WTC11 (cell line): Measurements from ENCODE around the gene RUNX2. TPM values are rescaled to one million over a fixed set of nuclear protein-coding genes. Genes with fewer than 3 reads are reported as not detected.

Source experiments
- ATAC-seq: fragments of 200-7000 bp; cut with Tn5 transposase; 2 replicates; pipeline ENCODE4 v1.10.0; 2021; ENCODE audit warnings: mild to moderate bottlenecking, moderate library complexity
- CTCF ChIA-PET: fragments of 300-600 bp; sonication (Branson Sonifier 250); formaldehyde crosslinking; loops from one replicate; lab custom pipeline; 2021; ENCODE audit warnings: antibody characterized with exemption; lab: Charles Lee
- POLR2A ChIA-PET: fragments of 350-600 bp; sonication (Branson Sonifier 250); formaldehyde crosslinking; loops from one replicate; lab custom pipeline; 2021; ENCODE audit warnings: antibody characterized with exemption; lab: Charles Lee
- DNase-seq: peaks from one replicate; pipeline ENCODE4 v3.0.0; 2021; ENCODE audit warnings: low spot score
- H3K27ac Mint-ChIP-seq: 2 replicates; pipeline ENCODE4 v1.8.0; 2021; ENCODE audit warnings: mixed read lengths
- H3K27me3 Mint-ChIP-seq: 2 replicates; pipeline ENCODE4 v1.8.0; 2021; ENCODE audit warnings: low read depth, mild to moderate bottlenecking, moderate library complexity, mixed read lengths
- H3K36me3 Mint-ChIP-seq: 2 replicates; pipeline ENCODE4 v1.8.0; 2021; ENCODE audit warnings: mixed read lengths
- H3K4me1 Mint-ChIP-seq: 2 replicates; pipeline ENCODE4 v1.8.0; 2022; ENCODE audit warnings: mixed read lengths
- H3K4me3 Mint-ChIP-seq: 2 replicates; pipeline ENCODE4 v1.8.0; 2021; ENCODE audit warnings: mild to moderate bottlenecking, moderate library complexity, mixed read lengths
- H3K9me3 Mint-ChIP-seq: 2 replicates; pipeline ENCODE4 v1.8.0; 2021; ENCODE audit warnings: mixed read lengths
- ELF4 ChIP-seq: sonication (generic); formaldehyde crosslinking; IDR thresholded peaks from 2 replicates; pipeline ENCODE4 v1.8.1; 2022; ENCODE audit warnings: low read depth, mild to moderate bottlenecking, moderate library complexity, missing genetic modification reagents
- FOXJ3 ChIP-seq: sonication (generic); formaldehyde crosslinking; IDR thresholded peaks from 2 replicates; pipeline ENCODE4 v1.9.0; 2021; ENCODE audit warnings: missing genetic modification reagents, mild to moderate bottlenecking, borderline replicate concordance
- FOXK1 ChIP-seq: sonication (generic); formaldehyde crosslinking; IDR thresholded peaks from 2 replicates; pipeline ENCODE4 v1.8.0; 2022; ENCODE audit warnings: mild to moderate bottlenecking, moderate library complexity, missing genetic modification reagents
- MYBL2 ChIP-seq: sonication (generic); formaldehyde crosslinking; IDR thresholded peaks from 2 replicates; pipeline ENCODE4 v1.8.1; 2023; ENCODE audit warnings: mild to moderate bottlenecking, moderate library complexity, missing genetic modification reagents
- NFYB ChIP-seq: sonication (generic); formaldehyde crosslinking; conservative IDR thresholded peaks from 2 replicates; pipeline ENCODE4 v1.8.0; 2022; ENCODE audit warnings: low read depth, missing genetic modification reagents
- NR3C1 ChIP-seq: sonication (generic); formaldehyde crosslinking; conservative IDR thresholded peaks from 2 replicates; pipeline ENCODE4 v1.8.1; 2023; ENCODE audit warnings: low read depth, mild to moderate bottlenecking, missing genetic modification reagents
- OVOL2 ChIP-seq: fragments of 250-450 bp; sonication (Bioruptor Pico); IDR thresholded peaks from 2 replicates; pipeline ENCODE4 v1.9.0; 2021; ENCODE audit warnings: mild to moderate bottlenecking, borderline replicate concordance
- PRRX2 ChIP-seq: fragments of 250-450 bp; sonication (Bioruptor Pico); IDR thresholded peaks from 2 replicates; pipeline ENCODE4 v1.8.0; 2021; ENCODE audit warnings: mild to moderate bottlenecking
- RORB ChIP-seq: fragments of 250-450 bp; sonication (Bioruptor Pico); IDR thresholded peaks from 2 replicates; pipeline ENCODE4 v1.9.0; 2021; ENCODE audit warnings: mild to moderate bottlenecking
- SOX15 ChIP-seq: fragments of 250-450 bp; sonication (Bioruptor Pico); IDR thresholded peaks from 2 replicates; pipeline ENCODE4 v1.9.0; 2021; ENCODE audit warnings: mild to moderate bottlenecking
- TEAD4 ChIP-seq: sonication (generic); formaldehyde crosslinking; IDR thresholded peaks from 2 replicates; pipeline ENCODE4 v1.8.0; 2022; ENCODE audit warnings: mild to moderate bottlenecking, missing genetic modification reagents
- ZBTB21 ChIP-seq: sonication (generic); formaldehyde crosslinking; IDR thresholded peaks from 2 replicates; pipeline ENCODE4 v1.8.1; 2023; ENCODE audit warnings: mild to moderate bottlenecking, missing genetic modification reagents, borderline replicate concordance
- total RNA-seq: library from RNA; stranded (reverse); gene quantifications from 3 replicates; pipeline ENCODE4 v1.2.3, GENCODE V29; 2021
- TF ChIP-seq, protein P1 (sequence below): sonication (generic); formaldehyde crosslinking; IDR thresholded peaks from 2 replicates; pipeline ENCODE4 v1.8.1; 2022; ENCODE audit warnings: low read depth, missing genetic modification reagents, borderline replicate concordance
- TF ChIP-seq, protein P2 (sequence below): fragments of 250-450 bp; sonication (Bioruptor Pico); IDR thresholded peaks from 2 replicates; pipeline ENCODE4 v1.8.0; 2021; ENCODE audit warnings: mild to moderate bottlenecking
- TF ChIP-seq, protein P3 (sequence below): fragments of 250-450 bp; sonication (Bioruptor Pico); IDR thresholded peaks from 2 replicates; pipeline ENCODE4 v1.9.0; 2021; ENCODE audit warnings: moderate library complexity, mild to moderate bottlenecking, inconsistent platforms, borderline replicate concordance
- TF ChIP-seq, protein P4 (sequence below): sonication (generic); formaldehyde crosslinking; IDR thresholded peaks from 2 replicates; pipeline ENCODE4 v1.8.0; 2022; ENCODE audit warnings: missing genetic modification reagents
- TF ChIP-seq, protein P5 (sequence below): sonication (generic); formaldehyde crosslinking; IDR thresholded peaks from 2 replicates; pipeline ENCODE4 v1.8.1; 2022; ENCODE audit warnings: mild to moderate bottlenecking, moderate library complexity, missing genetic modification reagents
- TF ChIP-seq, protein P6 (sequence below): fragments of 250-450 bp; sonication (Bioruptor Pico); IDR thresholded peaks from 2 replicates; pipeline ENCODE4 v2.1.2; 2022; ENCODE audit warnings: mild to moderate bottlenecking, moderate library complexity

The RUNX2 gene
- total RNA-seq, 1 experiment from 2014 or later = 0.28 TPM

DNA sequence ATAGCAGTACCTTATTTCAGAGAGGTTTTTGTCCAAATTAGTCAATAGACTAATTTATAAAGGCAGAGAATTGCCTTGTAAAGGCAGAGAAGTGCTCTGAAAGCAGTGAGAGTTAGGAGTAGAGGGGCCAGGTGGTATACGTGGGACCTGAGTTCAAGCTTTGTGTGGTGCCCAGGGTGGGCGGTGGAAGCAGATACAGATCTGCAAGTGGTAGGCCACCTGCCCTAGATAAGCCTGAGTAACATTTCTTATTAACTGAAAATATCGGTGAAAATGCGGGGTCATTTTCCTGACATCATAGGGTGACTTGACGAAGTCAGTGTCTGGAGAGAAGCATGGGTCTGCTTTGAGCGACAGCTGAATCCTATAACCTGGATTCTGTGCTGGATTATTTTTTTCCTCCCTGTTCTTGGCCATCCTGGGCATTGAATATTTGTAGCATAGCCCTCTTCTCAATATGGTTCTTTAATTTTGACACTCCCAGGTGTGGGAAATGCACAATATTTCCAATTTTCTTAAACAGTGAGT lies 111.8 kb downstream of the RUNX2 start:
- CTCF ChIA-PET = no interaction called here
- no peaks in the 10 kb centered on the region for H3K36me3 Mint-ChIP-seq
- H3K27ac Mint-ChIP-seq = no peak overlapping the region
- DNase-seq = no peak
- TF ChIP-seq, protein P1, sequence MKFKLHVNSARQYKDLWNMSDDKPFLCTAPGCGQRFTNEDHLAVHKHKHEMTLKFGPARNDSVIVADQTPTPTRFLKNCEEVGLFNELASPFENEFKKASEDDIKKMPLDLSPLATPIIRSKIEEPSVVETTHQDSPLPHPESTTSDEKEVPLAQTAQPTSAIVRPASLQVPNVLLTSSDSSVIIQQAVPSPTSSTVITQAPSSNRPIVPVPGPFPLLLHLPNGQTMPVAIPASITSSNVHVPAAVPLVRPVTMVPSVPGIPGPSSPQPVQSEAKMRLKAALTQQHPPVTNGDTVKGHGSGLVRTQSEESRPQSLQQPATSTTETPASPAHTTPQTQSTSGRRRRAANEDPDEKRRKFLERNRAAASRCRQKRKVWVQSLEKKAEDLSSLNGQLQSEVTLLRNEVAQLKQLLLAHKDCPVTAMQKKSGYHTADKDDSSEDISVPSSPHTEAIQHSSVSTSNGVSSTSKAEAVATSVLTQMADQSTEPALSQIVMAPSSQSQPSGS (CRISPR knock-in tag) = no peak
- TF ChIP-seq, protein P2, sequence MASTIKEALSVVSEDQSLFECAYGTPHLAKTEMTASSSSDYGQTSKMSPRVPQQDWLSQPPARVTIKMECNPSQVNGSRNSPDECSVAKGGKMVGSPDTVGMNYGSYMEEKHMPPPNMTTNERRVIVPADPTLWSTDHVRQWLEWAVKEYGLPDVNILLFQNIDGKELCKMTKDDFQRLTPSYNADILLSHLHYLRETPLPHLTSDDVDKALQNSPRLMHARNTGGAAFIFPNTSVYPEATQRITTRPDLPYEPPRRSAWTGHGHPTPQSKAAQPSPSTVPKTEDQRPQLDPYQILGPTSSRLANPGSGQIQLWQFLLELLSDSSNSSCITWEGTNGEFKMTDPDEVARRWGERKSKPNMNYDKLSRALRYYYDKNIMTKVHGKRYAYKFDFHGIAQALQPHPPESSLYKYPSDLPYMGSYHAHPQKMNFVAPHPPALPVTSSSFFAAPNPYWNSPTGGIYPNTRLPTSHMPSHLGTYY = no peak
- TF ChIP-seq FOXJ3 (CRISPR knock-in tag) = no peak
- no peak for TF ChIP-seq NFYB (CRISPR knock-in tag)
- TF ChIP-seq RORB (CRISPR knock-in tag) = no peak
- TF ChIP-seq, protein P3, sequence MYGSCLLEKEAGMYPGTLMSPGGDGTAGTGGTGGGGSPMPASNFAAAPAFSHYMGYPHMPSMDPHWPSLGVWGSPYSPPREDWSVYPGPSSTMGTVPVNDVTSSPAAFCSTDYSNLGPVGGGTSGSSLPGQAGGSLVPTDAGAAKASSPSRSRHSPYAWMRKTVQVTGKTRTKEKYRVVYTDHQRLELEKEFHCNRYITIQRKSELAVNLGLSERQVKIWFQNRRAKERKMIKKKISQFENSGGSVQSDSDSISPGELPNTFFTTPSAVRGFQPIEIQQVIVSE (CRISPR knock-in tag) = no peak
- TF ChIP-seq OVOL2 (CRISPR knock-in tag) = no peak
- no peak for TF ChIP-seq PRRX2
- TF ChIP-seq ZBTB21 (CRISPR knock-in tag) = no peak
- TF ChIP-seq, protein P4, sequence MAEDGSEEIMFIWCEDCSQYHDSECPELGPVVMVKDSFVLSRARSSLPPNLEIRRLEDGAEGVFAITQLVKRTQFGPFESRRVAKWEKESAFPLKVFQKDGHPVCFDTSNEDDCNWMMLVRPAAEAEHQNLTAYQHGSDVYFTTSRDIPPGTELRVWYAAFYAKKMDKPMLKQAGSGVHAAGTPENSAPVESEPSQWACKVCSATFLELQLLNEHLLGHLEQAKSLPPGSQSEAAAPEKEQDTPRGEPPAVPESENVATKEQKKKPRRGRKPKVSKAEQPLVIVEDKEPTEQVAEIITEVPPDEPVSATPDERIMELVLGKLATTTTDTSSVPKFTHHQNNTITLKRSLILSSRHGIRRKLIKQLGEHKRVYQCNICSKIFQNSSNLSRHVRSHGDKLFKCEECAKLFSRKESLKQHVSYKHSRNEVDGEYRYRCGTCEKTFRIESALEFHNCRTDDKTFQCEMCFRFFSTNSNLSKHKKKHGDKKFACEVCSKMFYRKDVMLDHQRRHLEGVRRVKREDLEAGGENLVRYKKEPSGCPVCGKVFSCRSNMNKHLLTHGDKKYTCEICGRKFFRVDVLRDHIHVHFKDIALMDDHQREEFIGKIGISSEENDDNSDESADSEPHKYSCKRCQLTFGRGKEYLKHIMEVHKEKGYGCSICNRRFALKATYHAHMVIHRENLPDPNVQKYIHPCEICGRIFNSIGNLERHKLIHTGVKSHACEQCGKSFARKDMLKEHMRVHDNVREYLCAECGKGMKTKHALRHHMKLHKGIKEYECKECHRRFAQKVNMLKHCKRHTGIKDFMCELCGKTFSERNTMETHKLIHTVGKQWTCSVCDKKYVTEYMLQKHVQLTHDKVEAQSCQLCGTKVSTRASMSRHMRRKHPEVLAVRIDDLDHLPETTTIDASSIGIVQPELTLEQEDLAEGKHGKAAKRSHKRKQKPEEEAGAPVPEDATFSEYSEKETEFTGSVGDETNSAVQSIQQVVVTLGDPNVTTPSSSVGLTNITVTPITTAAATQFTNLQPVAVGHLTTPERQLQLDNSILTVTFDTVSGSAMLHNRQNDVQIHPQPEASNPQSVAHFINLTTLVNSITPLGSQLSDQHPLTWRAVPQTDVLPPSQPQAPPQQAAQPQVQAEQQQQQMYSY (CRISPR knock-in tag) = no peak
- TF ChIP-seq MYBL2 = no peak
- TF ChIP-seq FOXK1 (CRISPR knock-in tag) = no peak
- no peak for TF ChIP-seq ELF4
- TF ChIP-seq, protein P5, sequence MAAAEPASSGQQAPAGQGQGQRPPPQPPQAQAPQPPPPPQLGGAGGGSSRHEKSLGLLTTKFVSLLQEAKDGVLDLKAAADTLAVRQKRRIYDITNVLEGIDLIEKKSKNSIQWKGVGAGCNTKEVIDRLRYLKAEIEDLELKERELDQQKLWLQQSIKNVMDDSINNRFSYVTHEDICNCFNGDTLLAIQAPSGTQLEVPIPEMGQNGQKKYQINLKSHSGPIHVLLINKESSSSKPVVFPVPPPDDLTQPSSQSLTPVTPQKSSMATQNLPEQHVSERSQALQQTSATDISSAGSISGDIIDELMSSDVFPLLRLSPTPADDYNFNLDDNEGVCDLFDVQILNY (CRISPR knock-in tag) = no peak
- TF ChIP-seq, all 79 proteins: peak for 0
- ATAC-seq = no peak
- POLR2A ChIA-PET = no interaction called here
- Mint-ChIP-seq H3K4me3 (no peak overlapping the region), H3K27me3 (no peaks in the 10 kb centered on the region; the same call in 1 of the 2 replicates), H3K4me1 (peaks cover 8% of the 10 kb centered on the region), H3K9me3 (no peaks in the 10 kb centered on the region)

DNA sequence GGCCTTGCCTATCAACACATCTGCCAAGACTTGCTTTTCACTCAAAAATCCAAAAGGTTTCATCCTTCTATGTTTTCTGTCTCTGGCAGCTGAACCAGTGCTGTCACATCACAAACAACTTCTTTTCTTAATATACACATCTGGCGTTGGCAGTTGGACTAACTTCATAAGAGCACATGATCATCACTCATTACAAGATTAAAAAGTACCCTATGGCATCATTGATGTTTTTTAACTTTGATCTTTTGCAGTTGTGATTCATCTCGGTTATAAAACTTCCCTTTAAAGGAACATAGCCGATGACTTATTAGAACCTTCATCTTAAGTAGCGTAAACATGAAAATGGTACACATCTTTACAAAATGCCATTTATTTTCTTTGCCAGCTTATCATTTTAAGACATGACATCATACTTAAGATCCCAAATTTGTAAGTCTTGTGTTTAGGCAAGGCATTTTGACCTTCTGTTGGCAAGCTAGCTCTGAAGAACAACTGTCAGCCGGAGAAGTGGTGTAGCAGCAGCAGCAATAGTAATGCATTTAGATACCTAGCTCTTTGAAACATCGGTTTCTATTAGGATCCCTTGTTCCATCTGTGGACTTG lies 113.8 kb downstream of the RUNX2 start:
- no peak overlapping the region for H3K4me3 Mint-ChIP-seq
- DNase-seq (no peak), ATAC-seq (no peak)
- no peak overlapping the region for H3K27ac Mint-ChIP-seq
- ChIA-PET POLR2A (no interaction called here), CTCF (interaction anchor here (0.6 kb wide), 1 partner anchor 14 kb away, joined by 3 read pairs; no protein-coding TSS in a partner anchor)
- H3K36me3 Mint-ChIP-seq = no peaks in the 10 kb centered on the region
- peaks cover 21% of the 10 kb centered on the region for H3K4me1 Mint-ChIP-seq
- H3K9me3 Mint-ChIP-seq = no peaks in the 10 kb centered on the region
- H3K27me3 Mint-ChIP-seq = no peaks in the 10 kb centered on the region; the same call in 1 of the 2 replicates
- TF ChIP-seq, protein P4 (CRISPR knock-in tag) = no peak
- TF ChIP-seq, protein P6, sequence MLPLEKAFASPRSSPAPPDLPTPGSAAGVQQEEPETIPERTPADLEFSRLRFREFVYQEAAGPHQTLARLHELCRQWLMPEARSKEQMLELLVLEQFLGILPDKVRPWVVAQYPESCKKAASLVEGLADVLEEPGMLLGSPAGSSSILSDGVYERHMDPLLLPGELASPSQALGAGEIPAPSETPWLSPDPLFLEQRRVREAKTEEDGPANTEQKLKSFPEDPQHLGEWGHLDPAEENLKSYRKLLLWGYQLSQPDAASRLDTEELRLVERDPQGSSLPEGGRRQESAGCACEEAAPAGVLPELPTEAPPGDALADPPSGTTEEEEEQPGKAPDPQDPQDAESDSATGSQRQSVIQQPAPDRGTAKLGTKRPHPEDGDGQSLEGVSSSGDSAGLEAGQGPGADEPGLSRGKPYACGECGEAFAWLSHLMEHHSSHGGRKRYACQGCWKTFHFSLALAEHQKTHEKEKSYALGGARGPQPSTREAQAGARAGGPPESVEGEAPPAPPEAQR (CRISPR knock-in tag) = no peak
- TF ChIP-seq SOX15 (CRISPR knock-in tag) (no peak), TEAD4 (no peak), NR3C1 (CRISPR knock-in tag) (no peak), ELF4 (no peak), ZBTB21 (CRISPR knock-in tag) (no peak)
